Karpas-422 (cell line): ENCODE data around the gene METTL1. TPM values are rescaled to one million over a fixed set of nuclear protein-coding genes. Genes with fewer than 3 reads are reported as not detected.

ENCODE experiments used
- DNase-seq: peaks from one replicate; pipeline ENCODE4 v3.0.0-alpha.2; 2015
- H2AFZ ChIP-seq: fragments of 200-600 bp; sonication (generic); 2 replicates; pipeline ENCODE4 v1.6.1; 2014; ENCODE audit warnings: antibody characterized with exemption, low read length, mixed read lengths
- H3K27ac ChIP-seq: fragments of 200-600 bp; sonication (generic); 2 replicates; pipeline ENCODE4 v1.5.1; 2014; ENCODE audit warnings: mild to moderate bottlenecking, low read length, moderate library complexity
- H3K27me3 ChIP-seq: fragments of 200-600 bp; sonication (generic); 2 replicates; pipeline ENCODE4 v1.6.1; 2014; ENCODE audit warnings: low read length, mixed read lengths
- H3K36me3 ChIP-seq: fragments of 200-600 bp; sonication (generic); 2 replicates; pipeline ENCODE4 v1.6.1; 2014; ENCODE audit warnings: low read length, mixed read lengths; ENCODE audit not compliant: insufficient read depth
- H3K4me1 ChIP-seq: fragments of 200-600 bp; sonication (generic); 2 replicates; pipeline ENCODE4 v1.6.1; 2014; ENCODE audit warnings: mild to moderate bottlenecking, low read length, mixed read lengths
- H3K4me2 ChIP-seq: fragments of 200-600 bp; sonication (generic); 2 replicates; pipeline ENCODE4 v1.6.1; 2014; ENCODE audit warnings: low read length, low read depth, mild to moderate bottlenecking; ENCODE audit not compliant: poor library complexity, severe bottlenecking
- H3K4me3 ChIP-seq: fragments of 200-600 bp; sonication (generic); 2 replicates; pipeline ENCODE4 v1.5.1; 2014; ENCODE audit warnings: mild to moderate bottlenecking, antibody characterized with exemption, low read length, mixed read lengths
- H3K79me2 ChIP-seq: fragments of 200-600 bp; sonication (generic); 2 replicates; pipeline ENCODE4 v1.6.1; 2014; ENCODE audit warnings: mild to moderate bottlenecking, low read length, mixed read lengths
- H3K9ac ChIP-seq: fragments of 200-600 bp; sonication (generic); 2 replicates; pipeline ENCODE4 v1.6.0; 2014; ENCODE audit warnings: low read length
- H3K9me2 ChIP-seq: fragments of 200-600 bp; sonication (generic), shearing (Covaris generic); replicated peaks from 2 replicates; pipeline ENCODE4 v1.6.0; 2014; ENCODE audit warnings: mild to moderate bottlenecking, low read length, moderate library complexity; ENCODE audit not compliant: insufficient read depth
- H3K9me3 ChIP-seq: fragments of 300-700, 200-600 bp; sonication (generic); 2 replicates; pipeline ENCODE4 v1.6.1; 2014; ENCODE audit warnings: low read length, mixed read lengths
- H4K20me1 ChIP-seq: fragments of 200-600 bp; sonication (generic); 2 replicates; pipeline ENCODE4 v1.6.1; 2014; ENCODE audit warnings: mild to moderate bottlenecking, antibody characterized with exemption, low read length, low read depth; ENCODE audit not compliant: insufficient read depth
- total RNA-seq: library from RNA; depleted of rRNA; stranded (reverse); fragments of >200 nt; shearing (Covaris generic); gene quantifications from 2 replicates; pipeline ENCODE4 v1.2.3, GENCODE V29; 2014; ENCODE audit warnings: low replicate concordance

The METTL1 gene
- total RNA-seq, 1 experiment from 2014 or later, result 17.4 TPM

DNA sequence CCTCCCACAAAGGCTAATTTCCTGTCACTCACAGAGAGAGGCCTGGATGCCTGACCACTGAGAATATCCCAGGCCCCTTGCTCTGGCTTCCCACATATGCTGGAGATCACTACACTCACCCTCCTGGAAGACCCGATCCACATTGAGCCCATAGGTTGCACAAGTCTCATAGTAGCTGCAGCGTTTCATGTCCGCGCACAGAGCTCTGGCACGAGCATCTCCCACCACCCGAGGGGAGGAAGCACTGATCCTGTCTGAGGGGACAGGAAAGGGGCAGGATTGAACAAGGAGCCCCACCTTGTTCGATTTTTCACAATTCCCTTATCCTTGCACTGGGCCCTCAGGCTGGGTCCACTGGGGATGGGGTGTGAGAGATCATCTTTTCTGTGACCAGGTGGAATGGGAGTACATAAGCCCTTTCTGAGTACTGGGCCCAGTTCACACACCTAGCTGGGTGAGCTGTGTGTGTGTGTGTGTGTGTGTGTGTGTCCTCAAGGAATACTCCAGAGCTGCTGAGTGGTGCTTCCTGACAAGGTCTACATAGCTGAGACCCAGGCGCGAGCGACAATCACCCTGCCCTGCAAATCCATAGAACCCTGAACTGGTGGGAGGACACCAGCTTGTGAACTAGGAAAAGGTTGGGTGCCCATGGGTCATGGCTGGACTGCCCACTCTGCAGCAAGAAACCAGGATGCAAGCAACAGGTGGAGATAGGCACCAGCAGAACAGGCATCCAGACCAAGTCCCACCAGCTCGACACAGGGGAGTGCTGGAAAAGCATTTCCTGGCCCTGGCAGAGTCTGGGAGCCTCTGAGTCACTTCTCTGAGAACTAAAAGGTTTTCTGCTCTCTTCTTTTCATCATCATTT is 38.9 kb downstream of the METTL1 start:
- Histone ChIP-seq H3K27ac (no peak overlapping the region), H3K9ac (no peak overlapping the region), H3K4me3 (no peak overlapping the region), H4K20me1 (no peaks in the 10 kb centered on the region), H3K9me2 (no peaks in the 10 kb centered on the region), H3K79me2 (no peaks in the 10 kb centered on the region), H3K4me2 (no peak overlapping the region), H3K36me3 (peaks cover 5% of the 10 kb centered on the region; the same call in 1 of the 2 replicates), H3K9me3 (no peaks in the 10 kb centered on the region), H3K27me3 (no peaks in the 10 kb centered on the region), H3K4me1 (no peaks in the 10 kb centered on the region), H2AFZ (no peak overlapping the region)
- no peak for DNase-seq

DNA sequence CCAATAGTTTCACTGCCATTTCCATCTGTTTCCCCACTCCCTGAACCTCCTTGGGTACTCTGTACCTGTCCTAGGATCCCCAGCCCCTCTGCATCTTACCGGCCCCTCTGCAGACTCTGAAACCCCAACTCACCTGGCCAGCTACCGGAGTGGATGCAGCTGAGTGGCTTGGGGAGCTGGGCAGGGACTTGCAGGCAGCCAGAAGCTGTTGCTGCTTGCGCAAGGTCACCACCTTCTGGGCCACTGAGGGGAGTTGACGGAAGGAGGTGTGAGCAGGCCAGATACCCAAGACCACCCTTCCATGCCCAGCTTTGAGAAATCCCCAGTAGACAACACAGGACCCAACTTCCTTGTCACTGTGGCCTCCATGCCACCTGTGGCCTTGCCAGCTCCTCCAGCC is 39.6 kb downstream of the METTL1 start:
- Histone ChIP-seq H2AFZ (no peak overlapping the region), H3K4me2 (no peak overlapping the region)

DNA sequence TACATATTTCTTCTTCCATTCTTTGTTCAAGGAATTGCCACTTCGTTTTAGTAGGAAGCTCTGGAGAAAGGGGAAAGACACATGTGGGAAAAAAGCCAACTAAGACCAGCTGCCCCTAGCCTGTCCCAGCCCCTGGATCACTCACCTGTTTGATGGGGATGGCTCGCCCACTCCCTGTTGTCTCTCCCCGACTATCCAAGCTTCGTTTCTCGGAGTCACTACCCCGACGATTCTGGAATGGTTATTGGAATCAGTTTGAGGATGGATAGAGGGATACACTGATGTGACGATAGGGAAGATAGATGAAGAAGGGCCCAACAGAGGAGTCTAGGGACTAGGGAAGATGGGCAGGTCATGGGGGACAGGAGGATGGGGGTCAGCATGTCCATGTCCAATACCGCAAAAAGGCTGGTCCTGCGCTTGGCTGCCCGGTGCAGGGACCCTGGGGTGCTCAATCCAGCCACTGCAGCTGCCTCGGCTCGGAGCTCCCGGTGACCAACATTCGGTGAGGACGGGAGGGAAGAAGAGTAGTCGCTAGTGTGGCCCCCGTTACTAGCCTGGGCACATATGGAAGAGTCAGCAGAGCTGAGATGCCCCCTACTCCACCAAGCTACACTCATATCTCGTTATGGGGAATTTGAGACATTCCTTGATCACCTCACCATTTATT is 40.4 kb downstream of the METTL1 start:
- Histone ChIP-seq H3K36me3 (peaks cover 5% of the 10 kb centered on the region; the same call in 1 of the 2 replicates), H3K9me3 (no peaks in the 10 kb centered on the region), H3K9ac (no peak overlapping the region)

More for the DNA sequence above, 39.6 kb downstream of the METTL1 start:
- H4K20me1 ChIP-seq, result no peaks in the 10 kb centered on the region
- H3K27ac ChIP-seq, result no peak overlapping the region
- DNase-seq, result no peak
- H3K79me2 ChIP-seq, result no peaks in the 10 kb centered on the region
- no peak overlapping the region for H3K9ac ChIP-seq
- no peaks in the 10 kb centered on the region for H3K9me3 ChIP-seq
- H3K4me1 ChIP-seq, result no peaks in the 10 kb centered on the region
- H3K4me3 ChIP-seq, result no peak overlapping the region
- H3K9me2 ChIP-seq, result no peaks in the 10 kb centered on the region
- no peaks in the 10 kb centered on the region for H3K27me3 ChIP-seq
- peaks cover 5% of the 10 kb centered on the region; the same call in 1 of the 2 replicates for H3K36me3 ChIP-seq

DNA sequence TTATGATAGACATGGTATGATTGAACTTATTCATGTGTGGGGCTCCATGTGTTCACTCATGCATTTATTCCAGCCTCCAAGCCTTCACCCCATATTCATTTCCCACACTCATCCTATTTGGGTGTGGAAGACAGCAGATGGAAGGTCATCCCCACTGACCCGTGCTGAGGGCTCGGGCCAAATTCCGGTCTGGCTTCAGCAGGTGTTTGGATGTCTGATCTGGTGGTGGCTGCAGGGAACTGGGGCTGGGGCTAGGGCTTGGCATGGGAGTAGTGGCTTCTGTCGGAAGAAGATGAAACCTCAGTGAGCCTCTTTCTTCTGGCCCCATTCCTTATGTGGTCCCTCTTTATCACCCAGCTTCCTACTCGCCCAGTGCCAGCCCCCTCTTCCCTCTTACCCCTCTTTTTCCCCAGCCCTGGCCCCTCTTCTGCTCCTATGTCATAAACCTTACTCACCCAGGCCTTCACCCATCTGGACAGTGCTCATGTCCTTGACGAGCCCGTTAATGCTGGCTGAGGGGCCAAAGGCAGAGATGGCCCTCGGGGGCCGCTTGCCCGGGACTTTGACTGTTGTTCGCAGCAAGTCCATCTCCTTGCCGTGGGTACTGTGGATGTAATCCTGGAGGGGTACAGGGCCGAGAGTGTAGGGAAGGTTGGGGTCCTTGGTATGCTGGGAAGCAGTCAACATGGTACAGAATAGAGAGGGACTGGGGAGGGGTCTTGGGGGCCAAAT is 41.4 kb downstream of the METTL1 start:
- Histone ChIP-seq H3K9me2 (no peaks in the 10 kb centered on the region), H3K79me2 (no peaks in the 10 kb centered on the region), H3K4me1 (no peaks in the 10 kb centered on the region), H4K20me1 (no peaks in the 10 kb centered on the region), H3K4me3 (no peak overlapping the region), H3K9me3 (no peaks in the 10 kb centered on the region), H3K4me2 (no peak overlapping the region), H3K36me3 (peaks cover 5% of the 10 kb centered on the region; the same call in 1 of the 2 replicates), H2AFZ (no peak overlapping the region), H3K27me3 (no peaks in the 10 kb centered on the region), H3K9ac (no peak overlapping the region), H3K27ac (no peak overlapping the region)
- no peak for DNase-seq

More for the DNA sequence above, 40.4 kb downstream of the METTL1 start:
- no peak for DNase-seq
- H3K27me3 ChIP-seq, result no peaks in the 10 kb centered on the region
- no peaks in the 10 kb centered on the region for H4K20me1 ChIP-seq
- no peak overlapping the region for H3K4me2 ChIP-seq
- H3K79me2 ChIP-seq, result no peaks in the 10 kb centered on the region
- no peaks in the 10 kb centered on the region for H3K9me2 ChIP-seq
- H3K4me1 ChIP-seq, result no peaks in the 10 kb centered on the region
- H3K4me3 ChIP-seq, result no peak overlapping the region
- no peak overlapping the region for H3K27ac ChIP-seq
- H2AFZ ChIP-seq, result no peak overlapping the region

DNA sequence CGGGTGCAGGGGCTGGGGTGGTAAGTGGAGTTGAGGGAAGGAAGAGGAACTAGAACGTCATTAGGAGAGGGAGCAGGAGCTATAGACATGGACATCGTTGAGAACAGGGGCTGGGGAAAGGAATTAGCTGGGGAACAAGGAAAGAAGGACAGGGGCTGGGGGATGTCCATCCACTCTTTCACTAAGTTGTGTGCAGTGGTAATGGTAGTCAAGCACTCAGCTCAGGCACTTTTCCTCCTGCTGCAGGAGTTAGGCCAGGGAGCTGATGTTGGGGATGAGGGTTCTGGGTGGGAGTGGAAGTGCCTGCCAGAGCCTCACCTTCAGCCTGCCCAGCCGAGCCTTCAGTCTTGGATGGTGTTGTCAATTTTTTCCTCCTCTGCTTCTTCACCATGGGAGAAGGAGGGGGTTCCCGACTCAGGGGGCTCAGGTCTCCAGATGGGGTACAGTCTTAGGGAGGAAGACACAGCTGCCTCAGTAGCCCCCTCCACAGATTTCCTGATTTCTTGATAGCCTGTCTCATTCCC is 42.5 kb downstream of the METTL1 start:
- no peak for DNase-seq
- no peak overlapping the region for H2AFZ ChIP-seq
- H3K27me3 ChIP-seq, result no peaks in the 10 kb centered on the region
- no peaks in the 10 kb centered on the region for H3K4me1 ChIP-seq
- no peak overlapping the region for H3K4me2 ChIP-seq
- H3K9me3 ChIP-seq, result no peaks in the 10 kb centered on the region
- no peaks in the 10 kb centered on the region for H3K9me2 ChIP-seq
- H3K79me2 ChIP-seq, result no peaks in the 10 kb centered on the region
- no peak overlapping the region for H3K4me3 ChIP-seq
- H4K20me1 ChIP-seq, result no peaks in the 10 kb centered on the region
- H3K9ac ChIP-seq, result no peak overlapping the region
- H3K36me3 ChIP-seq, result peaks cover 5% of the 10 kb centered on the region; the same call in 1 of the 2 replicates
- H3K27ac ChIP-seq, result no peak overlapping the region

DNA sequence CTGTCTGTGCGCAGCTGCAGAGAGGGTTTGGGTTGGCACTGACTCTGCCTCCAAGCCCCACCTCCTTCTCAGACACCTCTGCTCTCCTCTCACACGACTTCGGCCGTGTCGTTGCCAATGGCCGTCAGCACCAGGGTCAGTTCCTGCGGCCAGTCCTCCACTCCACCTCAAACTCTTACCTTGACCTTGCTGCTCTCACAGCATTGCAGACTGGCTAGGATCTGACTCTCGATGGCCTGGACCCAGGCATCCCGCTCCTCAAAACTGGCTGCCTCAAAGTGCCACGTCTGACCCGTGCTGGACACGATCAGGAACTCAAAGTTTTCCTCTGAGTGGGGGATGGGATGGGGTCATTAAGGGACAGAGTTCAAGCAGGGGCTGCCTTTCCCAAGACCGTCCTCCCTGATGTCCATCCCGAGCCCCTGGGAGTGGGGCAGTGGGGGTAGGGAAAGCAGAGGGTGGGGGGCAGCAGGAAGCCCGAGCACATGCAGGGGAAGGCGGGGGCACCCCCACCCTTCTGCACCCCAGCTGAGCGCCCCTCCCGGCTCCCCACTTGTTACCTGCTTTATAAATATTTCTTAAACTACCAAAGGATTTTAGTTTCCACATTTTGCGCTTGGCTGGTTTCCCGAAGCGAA is 44.0 kb downstream of the METTL1 start:
- H3K9me2 ChIP-seq, result no peaks in the 10 kb centered on the region
- no peak overlapping the region for H3K9ac ChIP-seq
- H3K4me3 ChIP-seq, result no peak overlapping the region
- H3K4me2 ChIP-seq, result no peak overlapping the region
- H3K27me3 ChIP-seq, result no peaks in the 10 kb centered on the region
- H4K20me1 ChIP-seq, result no peaks in the 10 kb centered on the region
- H3K4me1 ChIP-seq, result no peaks in the 10 kb centered on the region
- no peak overlapping the region for H2AFZ ChIP-seq
- no peaks in the 10 kb centered on the region for H3K79me2 ChIP-seq
- H3K9me3 ChIP-seq, result no peaks in the 10 kb centered on the region
- H3K36me3 ChIP-seq, result peaks cover 5% of the 10 kb centered on the region; the same call in 1 of the 2 replicates
- no peak for DNase-seq
- no peak overlapping the region for H3K27ac ChIP-seq

DNA sequence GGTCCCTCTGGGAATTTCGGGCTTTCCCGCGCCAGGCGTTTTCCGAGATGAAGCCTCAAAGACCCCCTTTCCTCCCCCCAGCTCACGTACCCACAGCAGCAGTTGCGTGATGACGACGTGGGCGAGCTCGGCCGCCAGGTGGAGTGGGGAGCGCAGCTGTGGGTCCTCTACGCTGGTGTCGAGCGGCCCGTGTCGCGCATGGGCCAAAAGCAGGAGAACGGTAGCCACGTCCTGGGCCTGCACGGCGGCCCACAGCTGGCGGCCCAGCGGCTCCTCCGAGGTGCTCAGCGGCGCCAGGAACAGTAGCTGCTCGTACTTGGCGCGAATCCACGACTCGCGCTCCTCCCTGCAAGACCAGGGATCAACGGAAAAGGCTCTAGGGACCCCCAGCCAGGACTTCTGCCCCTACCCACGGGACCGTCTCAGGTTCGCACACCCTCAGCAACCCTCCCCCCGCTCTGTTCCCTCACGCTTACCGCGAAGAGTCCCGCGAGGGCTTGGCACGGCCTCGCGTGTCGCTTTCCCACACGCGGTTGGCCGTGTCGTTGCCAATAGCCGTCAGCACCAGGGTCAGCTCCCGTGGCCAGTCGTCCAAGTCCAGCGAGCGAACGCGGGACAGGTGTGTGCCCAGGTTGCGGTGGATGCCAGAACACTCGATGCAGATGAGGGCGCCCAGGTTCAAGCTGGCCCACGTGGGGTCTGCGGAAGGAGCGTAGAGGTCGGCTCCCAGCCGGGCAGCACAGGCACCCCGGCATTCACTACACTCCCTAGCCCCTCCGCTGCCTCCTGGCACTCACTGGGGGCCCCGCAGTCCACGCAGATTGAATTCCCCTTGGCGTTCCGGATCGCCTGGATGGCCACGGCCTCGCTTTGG is 44.8 kb downstream of the METTL1 start:
- Histone ChIP-seq H3K9ac (no peak overlapping the region), H3K36me3 (peaks cover 5% of the 10 kb centered on the region; the same call in 1 of the 2 replicates), H2AFZ (no peak overlapping the region), H3K4me1 (no peaks in the 10 kb centered on the region), H3K4me2 (no peak overlapping the region), H4K20me1 (no peaks in the 10 kb centered on the region), H3K27ac (no peak overlapping the region), H3K9me2 (no peaks in the 10 kb centered on the region), H3K79me2 (no peaks in the 10 kb centered on the region), H3K4me3 (no peak overlapping the region), H3K27me3 (no peaks in the 10 kb centered on the region), H3K9me3 (no peaks in the 10 kb centered on the region)
- no peak for DNase-seq
